Stimulated activated naive CD8-positive, alpha-beta T cell treated with anti-CD3 and anti-CD28 coated beads, Interleukin-15, Interleukin-2, amounts not matched to agents 100 ng/mL and 50 ng/mL, for 24 hours (primary cell): ENCODE measurements around the gene DAAM1.

Source experiments
- H3K27ac Mint-ChIP-seq: one replicate; pipeline ENCODE4 v1.8.0; 2021; ENCODE audit warnings: mild to moderate bottlenecking, mixed read lengths
- H3K27me3 Mint-ChIP-seq: one replicate; pipeline ENCODE4 v1.8.0; 2021; ENCODE audit warnings: mixed read lengths
- H3K36me3 Mint-ChIP-seq: one replicate; pipeline ENCODE4 v1.8.0; 2021; ENCODE audit warnings: low read depth, mixed read lengths
- H3K4me1 Mint-ChIP-seq: one replicate; pipeline ENCODE4 v1.8.0; 2021; ENCODE audit warnings: low read depth, mixed read lengths
- H3K4me3 Mint-ChIP-seq: one replicate; pipeline ENCODE4 v1.8.0; 2021; ENCODE audit warnings: mild to moderate bottlenecking, mixed read lengths
- H3K9me3 Mint-ChIP-seq: one replicate; pipeline ENCODE4 v1.8.0; 2021; ENCODE audit warnings: mixed read lengths

DAAM1 gene

DNA sequence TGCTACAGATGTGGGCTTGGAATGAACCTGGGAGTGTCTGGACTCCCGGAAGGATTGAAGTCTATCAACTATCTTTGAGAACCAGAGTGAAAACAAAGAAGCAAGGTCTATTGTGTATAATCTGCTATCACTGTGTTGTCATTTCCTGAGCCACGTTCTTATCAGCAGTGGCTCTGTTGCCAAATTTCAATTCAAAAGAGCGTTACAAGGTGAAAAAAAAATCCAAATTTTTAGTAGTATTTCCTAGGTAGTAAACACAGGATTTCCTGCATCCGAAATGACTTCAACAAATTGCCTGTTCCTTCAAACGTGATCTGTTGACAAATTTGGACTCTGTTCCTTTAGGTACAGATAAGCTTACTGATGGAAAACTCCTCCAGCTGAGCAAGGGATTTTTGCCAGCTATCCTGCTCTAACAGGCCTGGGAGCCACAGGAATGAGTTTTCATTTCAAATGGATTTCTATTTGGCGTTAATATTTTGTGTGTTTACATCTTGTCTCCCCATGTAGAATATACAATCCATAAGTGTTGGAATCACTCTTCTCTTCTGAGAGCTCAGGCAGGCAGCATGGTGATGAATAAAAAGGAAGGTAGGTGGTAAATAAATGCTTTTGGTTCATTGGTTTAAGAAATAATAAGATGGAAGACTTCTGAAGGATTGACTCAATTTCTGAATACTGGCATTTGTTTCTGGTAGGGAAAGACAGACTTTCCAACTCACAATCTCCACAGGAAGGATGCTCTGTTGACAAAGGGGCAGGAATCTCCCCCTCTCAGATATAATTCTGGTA, 218.2 kb downstream of the DAAM1 start:
- Mint-ChIP-seq H3K27ac (no peak overlapping the region), H3K36me3 (peaks cover 8% of the 10 kb centered on the region), H3K27me3 (peaks cover 23% of the 10 kb centered on the region), H3K4me3 (no peak overlapping the region), H3K9me3 (peaks cover 16% of the 10 kb centered on the region), H3K4me1 (no peaks in the 10 kb centered on the region)

- Mint-ChIP-seq H3K9me3 (peaks cover 20% of the 10 kb centered on the region), H3K4me1 (no peaks in the 10 kb centered on the region), H3K36me3 (peaks cover 8% of the 10 kb centered on the region), H3K27ac (no peak overlapping the region), H3K27me3 (peaks cover 28% of the 10 kb centered on the region), H3K4me3 (no peak overlapping the region)
Measured at GRCh38 chr14:59407246-59408010, 219.0 kb downstream of the DAAM1 start.

DNA sequence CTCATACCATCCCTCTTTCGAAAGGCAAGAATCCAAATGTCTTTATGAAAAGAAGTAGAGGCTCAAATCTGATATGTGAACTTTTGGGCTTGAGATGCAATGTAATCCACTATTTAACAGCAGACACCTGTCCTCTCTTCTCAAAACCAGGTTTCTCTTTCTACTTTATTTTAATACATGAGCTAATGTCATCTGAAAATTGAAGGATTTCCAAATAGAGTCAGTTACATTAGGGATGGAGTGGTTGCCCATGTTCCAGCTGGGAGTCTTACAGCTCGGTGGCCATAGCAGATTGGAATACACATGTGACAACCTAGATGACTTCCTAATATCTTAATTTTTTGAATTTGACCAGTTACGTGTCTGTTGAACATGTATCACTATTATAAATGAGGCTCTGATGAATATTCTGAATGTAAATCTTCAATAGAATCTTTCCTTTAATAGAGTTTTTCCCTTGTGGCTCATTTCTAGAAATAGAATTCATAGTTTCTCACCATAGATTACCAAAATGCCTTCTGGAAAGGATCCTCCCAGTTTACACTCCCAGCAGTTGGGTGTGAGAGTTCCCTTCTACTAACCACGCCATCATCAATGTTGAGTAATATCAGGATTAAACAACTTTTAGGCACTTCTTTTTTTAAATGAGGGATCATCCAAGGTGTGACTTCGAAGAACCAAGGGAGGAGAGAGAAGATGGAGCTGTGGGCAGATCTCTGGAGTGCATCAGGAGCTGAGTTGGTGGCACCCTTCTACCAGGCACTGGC, 227.6 kb downstream of the DAAM1 start:
- Mint-ChIP-seq H3K4me1 (no peaks in the 10 kb centered on the region), H3K27me3 (peaks cover 7% of the 10 kb centered on the region), H3K36me3 (peaks cover 1% of the 10 kb centered on the region), H3K27ac (no peak overlapping the region), H3K9me3 (peaks cover 5% of the 10 kb centered on the region), H3K4me3 (no peak overlapping the region)

GRCh38 chr14:59417311-59417710, 228.8 kb downstream of the DAAM1 start:
- Mint-ChIP-seq H3K9me3 (peaks cover 2% of the 10 kb centered on the region), H3K4me1 (no peaks in the 10 kb centered on the region), H3K27me3 (peaks cover 2% of the 10 kb centered on the region), H3K36me3 (no peaks in the 10 kb centered on the region), H3K4me3 (no peak overlapping the region), H3K27ac (no peak overlapping the region)

- H3K27me3 Mint-ChIP-seq: no peaks in the 10 kb centered on the region
- H3K4me1 Mint-ChIP-seq: no peaks in the 10 kb centered on the region
- no peaks in the 10 kb centered on the region for H3K9me3 Mint-ChIP-seq
- H3K4me3 Mint-ChIP-seq: no peak overlapping the region
- no peak overlapping the region for H3K27ac Mint-ChIP-seq
- no peaks in the 10 kb centered on the region for H3K36me3 Mint-ChIP-seq
Measured at GRCh38 chr14:59419303-59419702, 230.8 kb downstream of the DAAM1 start.
